SK-N-SH treated with all-trans-retinoic acid at 6 μM for 48 hours (cell line): Measurements from ENCODE around the gene WNT9B.

Experiments
- BACH2 ChIP-seq: fragments of 250-450 bp; sonication (Bioruptor Pico); IDR thresholded peaks from 2 replicates; pipeline ENCODE4 v1.9.0; 2021; ENCODE audit warnings: mild to moderate bottlenecking, borderline replicate concordance
- CSRNP3 ChIP-seq: fragments of 250-450 bp; sonication (Bioruptor Pico); IDR thresholded peaks from 2 replicates; pipeline ENCODE4 v1.5.1; 2021; ENCODE audit warnings: mild to moderate bottlenecking, moderate library complexity
- TCF4 ChIP-seq: fragments of 250-450 bp; sonication (Bioruptor Pico); IDR thresholded peaks from 2 replicates; pipeline ENCODE4 v1.8.0; 2021; ENCODE audit warnings: mild to moderate bottlenecking, moderate library complexity, borderline replicate concordance
- TSHZ2 ChIP-seq: fragments of 250-450 bp; sonication (Bioruptor Pico); IDR thresholded peaks from 2 replicates; pipeline ENCODE4 v1.5.0; 2020; ENCODE audit warnings: mild to moderate bottlenecking, moderate library complexity
- ZC3H10 ChIP-seq: fragments of 250-450 bp; sonication (Bioruptor Pico); IDR thresholded peaks from 2 replicates; pipeline ENCODE4 v1.5.1; 2021; ENCODE audit warnings: mild to moderate bottlenecking, moderate library complexity
- ZFP3 ChIP-seq: fragments of 250-450 bp; sonication (Bioruptor Pico); IDR thresholded peaks from 2 replicates; pipeline ENCODE4 v1.5.0; 2020; ENCODE audit warnings: mild to moderate bottlenecking, moderate library complexity
- ZNF70 ChIP-seq: fragments of 450-650 bp; formaldehyde crosslinking; IDR thresholded peaks from 2 replicates; pipeline ENCODE4 v1.5.0; 2020; ENCODE audit warnings: mild to moderate bottlenecking, moderate library complexity

DNA sequence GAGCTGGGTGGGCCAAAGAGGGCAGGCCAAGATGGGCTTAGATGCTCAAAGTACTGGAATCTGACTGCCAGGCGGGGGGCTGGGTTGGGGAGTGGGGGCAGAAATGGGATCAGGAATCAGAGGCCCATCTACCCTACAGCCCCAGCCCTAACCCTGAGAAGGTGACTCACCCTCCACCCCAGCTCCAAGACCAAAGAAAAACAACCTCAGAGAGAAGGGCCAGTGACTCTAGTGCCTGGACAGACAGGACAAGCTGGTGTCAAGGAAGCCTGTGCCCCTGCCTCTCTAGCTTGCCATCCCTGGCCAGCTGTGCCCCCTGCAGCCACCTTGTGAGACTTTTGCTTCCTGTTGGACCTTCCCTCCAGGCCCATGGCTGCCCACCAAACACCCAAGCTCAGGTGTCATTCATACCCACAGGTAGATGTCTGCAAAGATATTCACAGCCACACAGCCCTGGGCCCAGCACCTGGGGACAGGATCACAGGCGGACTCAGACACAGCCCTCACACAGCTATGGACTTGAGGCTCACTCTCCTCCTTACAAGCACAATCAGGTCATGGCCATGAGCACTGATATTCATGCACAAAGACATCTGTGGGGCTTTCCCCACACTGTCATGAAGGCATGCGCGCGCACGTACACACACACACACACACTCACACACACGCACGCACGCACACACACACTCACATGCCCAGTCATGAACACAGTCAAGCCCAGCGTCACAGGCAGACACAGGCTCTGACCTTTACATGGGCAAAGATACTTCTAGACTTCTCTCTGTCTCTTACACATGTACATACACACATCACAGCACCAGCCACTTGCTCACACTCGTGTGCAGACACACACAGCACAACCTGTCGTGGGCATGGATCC is 35.7 kb upstream of the WNT9B start:
- no peak for TF ChIP-seq ZFP3 (CRISPR knock-in tag)
- TF ChIP-seq ZNF70 (CRISPR knock-in tag): no peak
- no peak for TF ChIP-seq TSHZ2 (CRISPR knock-in tag)
- no peak for TF ChIP-seq ZC3H10
- no peak for TF ChIP-seq BACH2 (CRISPR knock-in tag)
- TF ChIP-seq TCF4 (CRISPR knock-in tag): no peak
- no peak for TF ChIP-seq CSRNP3 (CRISPR knock-in tag)
